ENCODE measurements around the gene ZSCAN16. TPM values are rescaled to one million over a fixed set of nuclear protein-coding genes. Genes with fewer than 3 reads are reported as not detected.
"Not testable (repeated sequence)": the region's sequence is repeated elsewhere in the genome, so short reads cannot be mapped to it uniquely, and the experiment has no call there.

The ZSCAN16 gene
- polyA plus RNA-seq, result 1 to 10 TPM; 3.7 to 6.3 TPM

DNA sequence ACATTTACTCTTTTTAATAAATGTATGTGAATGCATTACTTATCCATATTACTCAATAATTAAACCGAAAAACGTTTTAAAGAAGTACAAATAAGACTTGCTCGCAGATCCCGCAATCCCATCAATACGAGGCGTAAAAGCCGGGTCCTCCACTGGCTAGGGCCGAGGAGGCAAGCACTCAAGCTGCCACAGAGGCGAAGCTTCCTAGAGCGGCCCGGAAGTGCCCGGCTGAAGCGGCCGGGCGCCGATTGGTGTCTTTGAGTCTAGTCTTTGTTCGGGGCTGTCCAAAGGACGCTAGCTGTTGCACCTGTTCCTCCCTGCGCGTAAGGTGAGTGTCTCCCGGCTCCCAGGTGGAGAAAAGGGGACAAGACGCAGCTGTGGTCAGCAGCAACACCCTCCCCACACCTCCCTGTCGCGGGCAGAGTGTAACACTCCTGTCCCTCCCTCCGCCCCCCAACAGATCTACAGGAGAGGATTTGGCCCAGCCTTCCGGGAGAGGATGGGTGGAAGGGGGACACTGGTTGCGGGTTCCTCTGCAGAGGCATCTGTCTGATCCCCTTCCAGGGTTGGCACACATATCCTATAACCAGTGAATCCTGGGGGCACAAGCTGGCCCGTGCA lies at the start of gene ZSCAN16:
TSS of gene ZSCAN16 (plus strand) at position 260 of the 621 bp plus-strand sequence. CDS start 835 bp downstream, outside the sequence.
- Histone ChIP-seq H3K9me3 (ENCODE audit: control insufficient read depth in 2 of 2, insufficient read depth in 1 of 2, low read depth in 1 of 2, low read length in 1 of 2) (no peaks in the 10 kb centered on the region), H3K4me1 (ENCODE audit: control insufficient read depth in 2 of 2, insufficient read depth in 2 of 2, low read length in 1 of 2) (peaks cover 0 to 2% of the 10 kb centered on the region in 2 donors), H3K36me3 (ENCODE audit: control insufficient read depth in 2 of 2, insufficient read depth in 2 of 2, low read length in 1 of 2) (peaks cover 2 to 3% of the 10 kb centered on the region in 2 donors), H3K27ac (ENCODE audit: low read depth in 2 of 2, low read length in 1 of 2) (peak within 1 kb of the TSS; percentile 60 to 69), H3K27me3 (ENCODE audit: control insufficient read depth in 1 of 2, insufficient read depth in 2 of 2, low read length in 2 of 2) (no peaks in the 10 kb centered on the region), H3K4me3 (ENCODE audit: low read depth in 1 of 2, low read length in 2 of 2) (peak within 1 kb of the TSS; percentile 68 to 78)
- 0 to 1% methylated on average over 24 to 28 of the region's 28 CpGs for WGBS, 2 donors

DNA sequence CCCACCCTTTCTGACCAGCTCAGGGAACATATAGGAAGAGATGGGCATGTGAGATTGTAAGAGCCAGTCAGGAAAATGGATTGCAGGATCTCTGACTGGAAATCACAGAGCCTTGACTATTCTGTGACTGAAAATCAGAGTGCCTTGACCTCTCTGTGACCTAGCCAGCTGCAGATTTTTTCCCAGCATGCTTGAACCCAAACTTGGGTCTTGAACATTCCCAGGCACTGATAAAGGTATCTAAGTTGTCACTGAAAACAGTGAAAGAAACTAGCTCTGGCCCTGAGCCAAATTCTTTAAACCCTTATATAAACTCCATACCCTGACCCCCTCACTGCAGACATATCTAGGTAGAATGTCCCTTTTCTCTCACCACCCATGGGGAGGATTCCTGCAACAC lies 46.4 kb upstream of the ZSCAN16 start:
- no peaks in the 10 kb centered on the region for H3K27me3 ChIP-seq (ENCODE audit: control insufficient read depth in 1 of 2, insufficient read depth in 2 of 2, low read length in 2 of 2)
- no peak overlapping the region for H3K27ac ChIP-seq (ENCODE audit: low read depth in 2 of 2, low read length in 1 of 2)
- no peak overlapping the region for H3K4me3 ChIP-seq (ENCODE audit: low read depth in 1 of 2, low read length in 2 of 2)
- no peaks in the 10 kb centered on the region for H3K9me3 ChIP-seq (ENCODE audit: control insufficient read depth in 2 of 2, insufficient read depth in 1 of 2, low read depth in 1 of 2, low read length in 1 of 2)
- H3K4me1 ChIP-seq (ENCODE audit: control insufficient read depth in 2 of 2, insufficient read depth in 2 of 2, low read length in 1 of 2), result peaks cover 0 to 2% of the 10 kb centered on the region in 2 donors
- no peaks in the 10 kb centered on the region for H3K36me3 ChIP-seq (ENCODE audit: control insufficient read depth in 2 of 2, insufficient read depth in 2 of 2, low read length in 1 of 2)

DNA sequence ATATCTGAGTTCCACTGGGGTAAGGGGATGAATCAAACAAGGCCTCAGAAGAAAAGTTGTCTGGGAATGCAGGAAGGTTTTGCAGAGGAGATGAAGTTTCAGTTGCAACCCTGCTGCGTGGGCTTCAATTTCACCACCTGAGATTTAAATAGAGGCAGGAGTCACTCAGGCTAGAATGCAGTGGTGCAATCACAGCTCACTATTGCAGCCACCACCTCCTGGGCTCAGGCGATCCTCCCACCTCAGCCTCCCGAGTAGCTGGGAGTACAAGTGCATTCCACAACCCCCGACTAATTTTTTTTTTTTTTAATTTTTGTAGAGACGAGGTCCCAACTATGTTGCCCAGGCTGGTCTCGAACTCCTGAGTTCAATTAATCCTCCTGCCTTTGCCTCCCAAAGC lies 45.6 kb upstream of the ZSCAN16 start:
- 86 to 89% methylated on average over 6 of the region's 6 CpGs for WGBS, 2 donors
- Histone ChIP-seq H3K27me3 (ENCODE audit: control insufficient read depth in 1 of 2, insufficient read depth in 2 of 2, low read length in 2 of 2) (no peaks in the 10 kb centered on the region), H3K27ac (ENCODE audit: low read depth in 2 of 2, low read length in 1 of 2) (no peak overlapping the region), H3K36me3 (ENCODE audit: control insufficient read depth in 2 of 2, insufficient read depth in 2 of 2, low read length in 1 of 2) (no peaks in the 10 kb centered on the region), H3K4me3 (ENCODE audit: low read depth in 1 of 2, low read length in 2 of 2) (no peak overlapping the region), H3K4me1 (ENCODE audit: control insufficient read depth in 2 of 2, insufficient read depth in 2 of 2, low read length in 1 of 2) (peaks cover 0 to 2% of the 10 kb centered on the region in 2 donors), H3K9me3 (ENCODE audit: control insufficient read depth in 2 of 2, insufficient read depth in 1 of 2, low read depth in 1 of 2, low read length in 1 of 2) (no peaks in the 10 kb centered on the region)

DNA sequence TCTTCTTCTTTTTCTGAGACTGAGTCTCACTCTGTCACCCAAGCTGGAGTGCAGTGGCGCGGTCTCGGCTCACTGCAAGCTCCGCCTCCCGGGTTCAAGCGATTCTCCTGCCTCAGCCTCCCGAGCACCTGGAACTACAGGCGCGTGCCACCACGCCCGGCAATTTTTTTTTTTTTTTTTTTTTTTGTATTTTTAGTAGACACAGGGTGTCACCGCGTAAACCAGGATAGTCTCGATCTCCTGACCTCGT lies 44.1 kb upstream of the ZSCAN16 start, which contains the start of gene ZNF165:
TSS of gene ZNF165 (plus strand) at position 188 of the 250 bp plus-strand sequence. CDS start 4,913 bp downstream, outside the sequence.
- H3K9me3 ChIP-seq (ENCODE audit: control insufficient read depth in 2 of 2, insufficient read depth in 1 of 2, low read depth in 1 of 2, low read length in 1 of 2); H3K36me3 ChIP-seq (ENCODE audit: control insufficient read depth in 2 of 2, insufficient read depth in 2 of 2, low read length in 1 of 2); H3K27me3 ChIP-seq (ENCODE audit: control insufficient read depth in 1 of 2, insufficient read depth in 2 of 2, low read length in 2 of 2); H3K4me1 ChIP-seq (ENCODE audit: control insufficient read depth in 2 of 2, insufficient read depth in 2 of 2, low read length in 1 of 2): not testable (repeated sequence)
- Histone ChIP-seq H3K27ac (ENCODE audit: low read depth in 2 of 2, low read length in 1 of 2) (peak within 1 kb of the TSS; percentile 89), H3K4me3 (ENCODE audit: low read depth in 1 of 2, low read length in 2 of 2) (peak within 1 kb of the TSS; percentile 67 to 75)
- WGBS, 2 donors, result 0 to 3% methylated on average over 15 of the region's 15 CpGs

DNA sequence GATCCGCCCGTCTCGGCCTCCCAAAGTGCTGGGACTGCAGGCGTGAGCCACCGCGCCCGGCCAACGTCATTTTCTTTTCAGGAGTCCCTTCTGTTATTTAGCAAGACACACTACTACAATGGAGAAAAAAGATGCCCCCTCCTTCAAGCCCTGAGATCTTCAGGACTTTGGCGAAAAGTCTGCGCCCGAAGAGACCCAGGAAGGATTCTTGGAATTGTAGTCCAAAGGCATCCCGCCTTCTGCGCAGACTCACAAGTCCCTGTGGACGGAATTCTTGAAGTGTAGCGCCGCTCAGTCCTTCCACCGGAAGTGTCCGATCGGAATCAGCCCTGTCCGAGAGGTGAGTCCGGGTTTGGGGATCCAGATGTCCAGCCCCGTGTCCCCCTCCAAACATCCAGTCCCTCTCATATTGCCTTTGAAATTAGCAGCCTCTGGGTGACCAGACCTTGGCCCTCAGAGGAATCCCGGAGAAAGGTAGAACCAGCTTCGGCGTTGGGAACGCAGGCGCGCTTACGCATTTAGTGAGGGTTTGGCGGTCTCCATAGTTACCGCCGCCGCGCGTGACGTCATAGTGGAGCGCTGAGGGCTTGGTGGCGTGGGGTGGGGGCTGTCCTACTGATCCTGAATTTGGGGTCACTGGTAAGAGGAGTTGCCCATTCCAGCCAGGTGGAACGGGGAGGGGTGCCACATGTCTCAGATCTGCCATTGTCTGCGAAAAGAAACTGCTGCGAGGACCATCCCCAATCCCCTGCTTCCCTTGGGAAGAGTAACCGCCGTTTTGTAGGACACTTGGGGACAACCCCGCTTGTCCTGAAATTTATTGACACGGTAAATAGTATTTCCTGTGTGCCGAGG lies 43.6 kb upstream of the ZSCAN16 start:
- no peaks in the 10 kb centered on the region for H3K27me3 ChIP-seq (ENCODE audit: control insufficient read depth in 1 of 2, insufficient read depth in 2 of 2, low read length in 2 of 2)
- WGBS, 2 donors, result 1% methylated on average over 46 of the region's 46 CpGs
- H3K4me3 ChIP-seq (ENCODE audit: low read depth in 1 of 2, low read length in 2 of 2), result peak overlapping the region; percentile 67 to 75
- H3K36me3 ChIP-seq (ENCODE audit: control insufficient read depth in 2 of 2, insufficient read depth in 2 of 2, low read length in 1 of 2), result peaks cover 0 to 3% of the 10 kb centered on the region in 2 donors
- peak overlapping the region; percentile 89 for H3K27ac ChIP-seq (ENCODE audit: low read depth in 2 of 2, low read length in 1 of 2)
- no peaks in the 10 kb centered on the region for H3K9me3 ChIP-seq (ENCODE audit: control insufficient read depth in 2 of 2, insufficient read depth in 1 of 2, low read depth in 1 of 2, low read length in 1 of 2)
- H3K4me1 ChIP-seq (ENCODE audit: control insufficient read depth in 2 of 2, insufficient read depth in 2 of 2, low read length in 1 of 2), result peaks cover 0 to 2% of the 10 kb centered on the region in 2 donors

DNA sequence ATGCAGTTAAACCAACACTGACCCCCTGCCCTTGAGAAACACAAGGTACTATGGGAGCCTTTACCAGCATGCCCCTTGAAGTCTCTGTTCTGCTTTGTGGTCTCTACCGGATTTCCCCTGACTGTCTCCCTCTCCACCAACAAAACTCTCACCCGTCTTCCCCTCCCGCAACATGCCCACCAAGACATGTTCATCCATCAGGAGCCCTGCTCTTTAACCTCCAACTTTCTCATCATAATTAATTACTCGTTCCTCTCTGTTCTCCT lies 43.0 kb upstream of the ZSCAN16 start:
- Histone ChIP-seq H3K4me3 (ENCODE audit: low read depth in 1 of 2, low read length in 2 of 2) (peak overlapping the region; percentile 67 to 75), H3K4me1 (ENCODE audit: control insufficient read depth in 2 of 2, insufficient read depth in 2 of 2, low read length in 1 of 2) (peaks cover 0 to 2% of the 10 kb centered on the region in 2 donors), H3K9me3 (ENCODE audit: control insufficient read depth in 2 of 2, insufficient read depth in 1 of 2, low read depth in 1 of 2, low read length in 1 of 2) (no peaks in the 10 kb centered on the region), H3K27ac (ENCODE audit: low read depth in 2 of 2, low read length in 1 of 2) (peak overlapping the region in 1 of 2 donors; percentile 89), H3K36me3 (ENCODE audit: control insufficient read depth in 2 of 2, insufficient read depth in 2 of 2, low read length in 1 of 2) (peaks cover 0 to 3% of the 10 kb centered on the region in 2 donors), H3K27me3 (ENCODE audit: control insufficient read depth in 1 of 2, insufficient read depth in 2 of 2, low read length in 2 of 2) (no peaks in the 10 kb centered on the region)
- 10 to 16% methylated on average over 4 of the region's 4 CpGs for WGBS, 2 donors

DNA sequence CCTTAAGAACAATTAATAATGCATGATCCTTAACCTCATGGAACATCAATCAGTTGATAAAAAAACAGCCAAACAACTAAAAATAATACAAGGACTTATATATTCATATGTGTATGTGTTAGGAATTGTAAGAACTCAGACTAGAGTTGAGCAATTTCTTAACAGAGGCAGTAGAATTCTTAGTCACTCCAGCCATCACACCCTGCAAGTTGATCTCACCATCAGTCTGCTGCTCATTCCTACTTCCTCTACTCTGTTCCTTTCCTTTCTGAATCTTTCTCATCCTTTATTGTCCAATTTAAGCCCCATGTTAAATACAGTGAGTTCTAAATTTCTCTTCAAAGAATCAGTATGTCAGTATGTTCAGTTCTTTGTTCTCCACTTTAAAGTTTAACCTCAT lies 41.5 kb upstream of the ZSCAN16 start:
- Histone ChIP-seq H3K4me1 (ENCODE audit: control insufficient read depth in 2 of 2, insufficient read depth in 2 of 2, low read length in 1 of 2) (peaks cover 0 to 2% of the 10 kb centered on the region in 2 donors), H3K4me3 (ENCODE audit: low read depth in 1 of 2, low read length in 2 of 2) (no peak overlapping the region), H3K36me3 (ENCODE audit: control insufficient read depth in 2 of 2, insufficient read depth in 2 of 2, low read length in 1 of 2) (peaks cover 0 to 3% of the 10 kb centered on the region in 2 donors), H3K27me3 (ENCODE audit: control insufficient read depth in 1 of 2, insufficient read depth in 2 of 2, low read length in 2 of 2) (no peaks in the 10 kb centered on the region), H3K27ac (ENCODE audit: low read depth in 2 of 2, low read length in 1 of 2) (no peak overlapping the region), H3K9me3 (ENCODE audit: control insufficient read depth in 2 of 2, insufficient read depth in 1 of 2, low read depth in 1 of 2, low read length in 1 of 2) (no peaks in the 10 kb centered on the region)

DNA sequence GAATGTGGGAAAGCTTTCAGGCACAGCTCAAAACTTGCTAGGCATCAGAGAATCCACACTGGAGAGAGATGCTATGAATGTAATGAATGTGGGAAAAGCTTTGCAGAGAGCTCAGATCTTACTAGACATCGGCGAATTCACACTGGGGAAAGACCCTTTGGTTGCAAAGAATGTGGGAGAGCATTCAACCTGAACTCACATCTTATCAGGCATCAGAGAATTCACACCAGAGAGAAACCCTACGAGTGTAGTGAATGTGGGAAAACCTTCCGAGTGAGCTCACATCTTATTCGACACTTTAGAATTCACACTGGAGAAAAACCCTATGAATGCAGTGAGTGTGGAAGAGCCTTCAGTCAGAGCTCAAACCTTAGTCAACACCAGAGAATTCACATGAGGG lies 35.4 kb upstream of the ZSCAN16 start:
- WGBS, 2 donors, result 97 to 98% methylated on average over 5 of the region's 5 CpGs
- no peak overlapping the region for H3K4me3 ChIP-seq (ENCODE audit: low read depth in 1 of 2, low read length in 2 of 2)
- H3K9me3 ChIP-seq (ENCODE audit: control insufficient read depth in 2 of 2, insufficient read depth in 1 of 2, low read depth in 1 of 2, low read length in 1 of 2), result peaks cover 3 to 4% of the 10 kb centered on the region in 2 donors
- H3K27ac ChIP-seq (ENCODE audit: low read depth in 2 of 2, low read length in 1 of 2), result no peak overlapping the region
- H3K27me3 ChIP-seq (ENCODE audit: control insufficient read depth in 1 of 2, insufficient read depth in 2 of 2, low read length in 2 of 2), result peaks cover 0 to 2% of the 10 kb centered on the region in 2 donors
- no peaks in the 10 kb centered on the region for H3K4me1 ChIP-seq (ENCODE audit: control insufficient read depth in 2 of 2, insufficient read depth in 2 of 2, low read length in 1 of 2)
- H3K36me3 ChIP-seq (ENCODE audit: control insufficient read depth in 2 of 2, insufficient read depth in 2 of 2, low read length in 1 of 2), result peaks cover 0 to 3% of the 10 kb centered on the region in 2 donors

DNA sequence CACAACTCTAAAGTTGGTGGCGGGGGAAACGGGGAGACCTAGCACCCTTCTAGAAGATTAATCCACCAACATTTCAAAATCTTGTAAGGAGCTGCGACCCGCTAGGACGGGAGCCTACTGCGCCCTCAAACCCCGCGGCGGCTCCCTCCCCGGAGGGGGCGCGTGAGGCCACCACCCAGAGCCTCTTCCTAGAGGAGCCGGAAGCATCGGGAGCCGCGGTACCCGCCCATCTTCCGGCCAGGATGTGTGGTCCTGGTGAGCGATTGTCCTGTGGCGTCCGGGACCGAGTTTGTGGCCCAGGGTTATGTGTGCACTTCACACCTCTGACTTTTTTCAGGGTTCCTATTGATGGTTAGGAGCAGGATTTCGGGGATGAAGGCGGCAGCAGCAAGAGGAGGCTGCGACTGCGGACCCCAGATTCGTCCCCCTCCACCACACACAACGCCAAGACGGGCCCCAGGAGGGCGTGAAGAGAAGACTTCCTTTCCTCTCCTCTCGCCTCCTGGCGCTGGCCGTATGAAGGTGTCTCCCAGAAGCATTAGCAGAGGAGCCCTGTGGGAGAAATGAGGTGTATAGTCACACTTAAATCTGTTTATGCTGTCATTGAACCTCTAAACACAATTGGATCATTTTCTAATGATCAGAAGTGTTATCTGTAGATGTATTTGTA lies 33.4 kb upstream of the ZSCAN16 start:
- H3K27ac ChIP-seq (ENCODE audit: low read depth in 2 of 2, low read length in 1 of 2), result no peak overlapping the region

More for the DNA sequence above, 33.4 kb upstream of the ZSCAN16 start:
- no peaks in the 10 kb centered on the region for H3K4me1 ChIP-seq (ENCODE audit: control insufficient read depth in 2 of 2, insufficient read depth in 2 of 2, low read length in 1 of 2)
- H3K36me3 ChIP-seq (ENCODE audit: control insufficient read depth in 2 of 2, insufficient read depth in 2 of 2, low read length in 1 of 2), result no peaks in the 10 kb centered on the region
- peaks cover 3 to 4% of the 10 kb centered on the region in 2 donors for H3K9me3 ChIP-seq (ENCODE audit: control insufficient read depth in 2 of 2, insufficient read depth in 1 of 2, low read depth in 1 of 2, low read length in 1 of 2)
- peaks cover 0 to 2% of the 10 kb centered on the region in 2 donors for H3K27me3 ChIP-seq (ENCODE audit: control insufficient read depth in 1 of 2, insufficient read depth in 2 of 2, low read length in 2 of 2)
- 34% methylated on average over 32 to 33 of the region's 33 CpGs for WGBS, 2 donors
- H3K4me3 ChIP-seq (ENCODE audit: low read depth in 1 of 2, low read length in 2 of 2), result peak overlapping the region; percentile 2 to 23
